Kidney (tissue), 14 donors: ENCODE data around the gene SEC63. TPM values are rescaled to one million over a fixed set of nuclear protein-coding genes. Genes with fewer than 3 reads are reported as not detected.
"Not testable (repeated sequence)": the region's sequence is repeated elsewhere in the genome, so short reads cannot be mapped to it uniquely, and the experiment has no call there.

ENCODE experiments used
- DNase-seq, 5 donors: peaks; one replicate each; pipeline ENCODE4 v3.0.0-alpha.2; 2013 to 2020
- FAIRE-seq: peaks from 2 replicates; lab custom pipeline; 2012; peaks lifted over from hg19 to GRCh38; lab: Jason Lieb, UNC
- H3K27ac ChIP-seq, 2 donors: one replicate each; pipeline ENCODE4 v1.7.0; 2013; ENCODE audit warnings: low read depth in 2 of 2, low read length in 2 of 2, inconsistent platforms in 1 of 2
- H3K27me3 ChIP-seq: one replicate; pipeline ENCODE4 v1.7.1; 2013; ENCODE audit warnings: low read length, inconsistent platforms; ENCODE audit not compliant: control insufficient read depth, insufficient read depth
- H3K36me3 ChIP-seq, 3 donors: one replicate each; pipeline versions ENCODE4 v1.7.0 to v1.7.1; 2013; ENCODE audit warnings: low read length in 3 of 3, control low read depth in 1 of 3, inconsistent platforms in 1 of 3; ENCODE audit not compliant: insufficient read depth in 3 of 3, control insufficient read depth in 2 of 3
- H3K4me1 ChIP-seq, 3 donors: one replicate each; pipeline versions ENCODE4 v1.7.0 to v1.7.1; 2013; ENCODE audit warnings: low read length in 3 of 3, inconsistent platforms in 1 of 3, low read depth in 1 of 3; ENCODE audit not compliant: control insufficient read depth in 2 of 3, insufficient read depth in 2 of 3
- H3K4me3 ChIP-seq, 3 donors: one replicate each; pipeline versions ENCODE4 v1.7.0 to v1.8.1; 2013; ENCODE audit warnings: low read length in 3 of 3, control low read depth in 1 of 3, inconsistent platforms in 1 of 3
- H3K9ac ChIP-seq, 3 donors: one replicate each; pipeline versions ENCODE4 v1.7.0 to v1.7.1; 2013; ENCODE audit warnings: low read length in 3 of 3, control low read depth in 1 of 3, inconsistent platforms in 1 of 3
- H3K9me3 ChIP-seq, 3 donors: one replicate each; pipeline versions ENCODE4 v1.7.0 to v1.7.1; 2013; ENCODE audit warnings: low read length in 3 of 3, control low read depth in 1 of 3, inconsistent platforms in 1 of 3; ENCODE audit not compliant: control insufficient read depth in 2 of 3, insufficient read depth in 1 of 3
- CTCF ChIP-seq: IDR thresholded peaks from 3 replicates; pipeline ENCODE4 v1.5.1; 2012; ENCODE audit warnings: mild to moderate bottlenecking, moderate library complexity, borderline replicate concordance; ENCODE audit not compliant: insufficient read depth; ENCODE audit errors: extremely low read depth
- intact Hi-C: fragments of 100-400 bp; cut with DNase I; formaldehyde crosslinking; loops from one replicate; pipeline ENCODE4 v1.11.1; 2022
- polyA plus RNA-seq: library from polyadenylated mRNA; stranded (reverse); fragments of 350-450 nt; fragmentation: Illumina TruSeq; extraction: RNeasy Lipid Tissue Mini Kit (QIAGEN cat#74804); gene quantifications from one replicate; pipeline ENCODE4 v1.2.3, GENCODE V29; 2014; ENCODE audit warnings: low read depth, low replicate concordance; ENCODE audit not compliant: insufficient read depth
- total RNA-seq: library from RNA; stranded (reverse); fragmentation: NEBNext Ultra II Directional; extraction: Animal tissue kit (Norgen Biotek cat#: 25700); gene quantifications from one replicate; pipeline ENCODE4 v1.2.1, GENCODE V29; 2021
- donor health status: control.
- donor health status: control.
- donor health status: control.
- donor health status: control.
- donor health status: control.
- donor health status: DM: yes; HTN: yes; CAD: no.
- donor health status: Normal renal cell carcinoma (clear cell type).

The SEC63 gene
- total and polyA plus RNA-seq, 2 donors from 2014 or later: 31.4 to 88.8 TPM

GRCh38 chr6:107943626-107944439 lies 14.2 kb downstream of the SEC63 start:
- DNase-seq (no peak), FAIRE-seq (no peak)
- H3K4me3 ChIP-seq: no peak overlapping the region
- no peaks in the 10 kb centered on the region for H3K27me3 ChIP-seq
- H3K4me1 ChIP-seq: no peaks in the 10 kb centered on the region
- H3K9me3 ChIP-seq: no peaks in the 10 kb centered on the region
- H3K9ac ChIP-seq: no peak overlapping the region
- no peak overlapping the region for H3K27ac ChIP-seq
- TF ChIP-seq CTCF: no peak
- intact Hi-C loops: no loop called here
- H3K36me3 ChIP-seq: peaks cover 0 to 2% (median 0%) of the 10 kb centered on the region in 3 donors

GRCh38 chr6:107942142-107942541 lies 15.9 kb downstream of the SEC63 start:
- FAIRE-seq: no peak
- no peak for TF ChIP-seq CTCF
- Histone ChIP-seq H3K36me3 (no peaks in the 10 kb centered on the region), H3K9ac (no peak overlapping the region), H3K4me3 (no peak overlapping the region), H3K27me3 (no peaks in the 10 kb centered on the region), H3K9me3 (no peaks in the 10 kb centered on the region), H3K4me1 (no peaks in the 10 kb centered on the region), H3K27ac (no peak overlapping the region)
- intact Hi-C loops: no loop called here
- no peak for DNase-seq

- intact Hi-C loops: no loop called here
- no peaks in the 10 kb centered on the region for H3K27me3 ChIP-seq
- peaks cover 0 to 1% (median 0%) of the 10 kb centered on the region in 3 donors for H3K4me1 ChIP-seq
- no peak overlapping the region for H3K27ac ChIP-seq
- no peaks in the 10 kb centered on the region for H3K9me3 ChIP-seq
- H3K9ac ChIP-seq: no peak overlapping the region
- TF ChIP-seq CTCF: no peak
- DNase-seq (no peak), FAIRE-seq (no peak)
- no peaks in the 10 kb centered on the region for H3K36me3 ChIP-seq
- no peak overlapping the region for H3K4me3 ChIP-seq
Measured at GRCh38 chr6:107941627-107942026, 16.4 kb downstream of the SEC63 start.

GRCh38 chr6:107941199-107941598 lies 16.8 kb downstream of the SEC63 start:
- Histone ChIP-seq H3K36me3 (no peaks in the 10 kb centered on the region), H3K9ac (no peak overlapping the region), H3K9me3 (no peaks in the 10 kb centered on the region), H3K4me3 (no peak overlapping the region), H3K27ac (no peak overlapping the region), H3K4me1 (peaks cover 0 to 3% (median 0%) of the 10 kb centered on the region in 3 donors), H3K27me3 (no peaks in the 10 kb centered on the region)
- DNase-seq (no peak), FAIRE-seq (no peak)
- no peak for TF ChIP-seq CTCF
- intact Hi-C loops: no loop called here

- H3K27ac ChIP-seq, FAIRE-seq, intact Hi-C loops: not testable (repeated sequence)
Measured at GRCh38 chr6:107936910-107937292, 21.1 kb downstream of the SEC63 start.

More at GRCh38 chr6:107936910-107937292, 21.1 kb downstream of the SEC63 start:
- DNase-seq, H3K36me3 ChIP-seq, H3K4me1 ChIP-seq, H3K9me3 ChIP-seq, H3K4me3 ChIP-seq, H3K27me3 ChIP-seq, H3K9ac ChIP-seq: not testable (repeated sequence)
